ENCODE results near the gene LACTBL1.

Gene LACTBL1

DNA sequence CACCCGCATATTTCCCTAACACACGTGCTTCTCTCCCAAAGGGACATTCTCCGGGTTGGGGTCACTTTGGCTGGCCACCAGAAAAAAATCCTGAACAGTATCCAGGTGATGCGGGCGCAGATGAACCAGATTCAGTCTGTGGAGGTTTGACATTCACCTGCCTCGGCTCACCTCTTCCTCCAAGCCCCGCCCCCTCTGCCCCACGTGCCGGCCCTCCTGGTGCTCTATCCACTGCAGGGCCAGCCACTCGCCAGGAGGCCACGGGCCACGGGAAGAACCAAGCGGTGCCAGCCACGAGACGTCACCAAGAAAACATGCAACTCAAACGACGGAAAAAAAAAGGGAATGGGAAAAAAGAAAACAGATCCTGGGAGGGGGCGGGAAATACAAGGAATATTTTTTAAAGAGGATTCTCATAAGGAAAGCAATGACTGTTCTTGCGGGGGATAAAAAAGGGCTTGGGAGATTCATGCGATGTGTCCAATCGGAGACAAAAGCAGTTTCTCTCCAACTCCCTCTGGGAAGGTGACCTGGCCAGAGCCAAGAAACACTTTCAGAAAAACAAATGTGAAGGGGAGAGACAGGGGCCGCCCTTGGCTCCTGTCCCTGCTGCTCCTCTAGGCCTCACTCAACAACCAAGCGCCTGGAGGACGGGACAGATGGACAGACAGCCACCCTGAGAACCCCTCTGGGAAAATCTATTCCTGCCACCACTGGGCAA lies 59.1 kb downstream of the LACTBL1 start:
- DNase-seq (ENCODE audit: low read depth), result no peak

DNA sequence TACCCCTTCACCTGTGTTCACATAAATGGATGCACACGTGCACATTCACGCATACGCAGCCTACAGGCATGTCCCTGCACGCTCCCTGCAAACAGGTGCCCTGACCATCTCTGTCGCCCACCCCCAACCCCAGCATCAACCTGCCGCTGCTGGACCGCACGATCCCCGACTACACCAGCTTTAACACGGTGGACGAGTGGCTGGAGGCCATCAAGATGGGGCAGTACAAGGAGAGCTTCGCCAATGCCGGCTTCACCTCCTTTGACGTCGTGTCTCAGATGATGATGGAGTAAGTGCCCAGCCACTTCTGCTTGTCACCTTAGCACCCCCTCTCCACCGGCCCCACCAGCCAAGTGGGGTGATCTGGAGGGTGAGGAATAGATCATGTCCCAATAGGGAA lies 60.4 kb downstream of the LACTBL1 start:
- no peak for DNase-seq (ENCODE audit: low read depth)

DNA sequence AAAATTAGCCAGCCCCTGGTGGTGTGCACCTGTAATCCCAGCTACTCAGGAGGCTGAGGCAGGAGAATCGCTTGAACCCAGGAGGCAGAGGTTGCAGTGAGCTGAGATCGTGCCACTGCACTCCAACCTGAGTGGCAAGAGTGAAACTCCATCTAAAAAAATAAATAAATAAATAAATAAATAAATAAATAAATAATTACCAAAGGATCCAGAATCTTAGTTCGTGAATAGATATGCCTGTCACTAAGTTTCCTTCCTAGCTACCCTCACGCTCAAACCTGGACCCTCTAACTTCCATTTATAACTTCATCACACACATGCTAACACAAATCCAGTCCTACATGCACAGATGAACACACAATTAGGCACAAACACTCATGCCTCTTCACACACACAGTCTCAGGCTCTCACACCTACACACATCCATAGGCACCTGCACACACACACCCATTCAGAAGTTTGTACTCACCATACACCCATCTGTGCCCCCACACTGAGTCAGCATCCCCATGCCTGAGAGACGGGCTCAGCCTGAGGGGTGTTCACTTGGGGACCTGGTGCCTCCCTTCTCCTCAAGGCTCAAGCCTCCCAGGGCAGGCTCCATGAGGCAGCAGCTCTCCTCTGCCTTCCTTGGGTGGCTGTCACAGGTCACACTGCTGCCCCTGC lies 61.5 kb downstream of the LACTBL1 start:
- no peak for DNase-seq (ENCODE audit: low read depth)

DNA sequence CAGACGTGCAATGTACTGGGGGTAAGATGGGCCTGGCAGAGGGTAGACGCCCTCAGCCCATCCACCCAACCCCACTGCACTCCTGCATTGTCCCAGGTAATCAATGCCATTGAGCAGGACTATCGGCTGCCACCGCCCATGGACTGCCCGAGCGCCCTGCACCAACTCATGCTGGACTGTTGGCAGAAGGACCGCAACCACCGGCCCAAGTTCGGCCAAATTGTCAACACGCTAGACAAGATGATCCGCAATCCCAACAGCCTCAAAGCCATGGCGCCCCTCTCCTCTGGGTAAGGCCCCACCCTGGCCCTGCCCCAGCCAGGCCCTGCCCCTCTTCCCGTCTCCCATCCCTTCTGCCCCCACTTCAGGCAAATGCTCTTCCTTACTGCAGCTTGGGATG lies 62.4 kb downstream of the LACTBL1 start:
- no peak for DNase-seq (ENCODE audit: low read depth)

DNA sequence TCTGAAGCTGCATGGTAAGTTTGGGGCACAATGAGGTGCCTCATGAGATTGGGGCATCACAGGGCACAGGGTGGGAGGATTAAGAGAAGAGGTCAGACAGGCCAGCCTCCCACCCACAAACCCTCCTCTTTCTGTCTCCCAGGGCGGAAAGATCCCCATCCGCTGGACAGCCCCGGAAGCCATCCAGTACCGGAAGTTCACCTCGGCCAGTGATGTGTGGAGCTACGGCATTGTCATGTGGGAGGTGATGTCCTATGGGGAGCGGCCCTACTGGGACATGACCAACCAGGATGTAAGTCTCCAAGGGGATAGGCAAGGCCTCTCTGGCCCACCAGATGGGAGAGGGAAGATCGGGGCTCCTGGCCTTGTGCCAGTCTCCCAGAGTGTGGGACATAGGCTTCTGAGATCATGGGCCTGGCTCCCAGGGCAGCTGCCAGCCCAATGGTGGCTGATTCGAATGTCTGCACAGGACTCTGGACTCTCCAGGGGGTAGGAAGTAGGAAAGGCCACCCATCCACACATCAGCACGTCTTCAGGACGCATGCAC lies 63.7 kb downstream of the LACTBL1 start:
- DNase-seq (ENCODE audit: low read depth), result no peak

DNA sequence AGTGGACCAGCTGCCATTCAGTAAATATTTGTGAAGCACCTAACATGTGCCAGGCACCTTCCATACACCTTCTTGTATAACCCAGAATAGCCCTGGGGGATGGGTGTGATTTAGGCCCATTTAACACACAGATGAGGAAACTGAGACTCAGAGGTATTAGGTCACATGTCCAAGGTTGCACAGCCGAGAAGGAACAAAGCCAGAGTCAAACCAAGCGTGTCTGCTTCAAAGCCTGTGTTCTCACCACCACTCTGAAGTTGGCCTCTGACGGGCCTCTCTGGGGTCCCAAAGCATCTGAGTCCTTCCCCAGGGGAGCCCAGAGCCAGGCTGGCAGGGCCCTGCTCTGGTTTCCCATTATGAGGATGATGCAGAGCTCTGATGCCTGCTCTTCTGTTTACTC lies 65.1 kb downstream of the LACTBL1 start:
- no peak for DNase-seq (ENCODE audit: low read depth)

DNA sequence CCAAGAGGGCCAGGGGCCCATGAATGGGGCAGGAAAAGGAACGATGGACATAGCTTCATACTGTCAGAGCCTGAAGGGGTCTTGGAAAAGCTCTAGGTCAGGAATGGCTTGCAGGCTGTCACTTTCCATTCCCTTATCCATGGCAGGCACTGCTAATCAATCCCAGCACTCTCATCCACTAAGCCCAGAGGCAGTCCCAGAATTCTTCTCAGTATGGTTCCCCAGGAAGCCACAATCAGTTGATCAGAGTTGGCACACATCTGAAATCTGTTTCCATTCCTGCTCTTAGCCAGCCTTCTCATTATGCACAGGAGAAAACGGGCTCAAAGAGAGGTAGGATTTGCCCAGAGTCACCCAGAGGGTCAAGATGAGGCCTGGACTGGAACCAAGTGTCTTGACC lies 65.7 kb downstream of the LACTBL1 start:
- DNase-seq (ENCODE audit: low read depth), result no peak

DNA sequence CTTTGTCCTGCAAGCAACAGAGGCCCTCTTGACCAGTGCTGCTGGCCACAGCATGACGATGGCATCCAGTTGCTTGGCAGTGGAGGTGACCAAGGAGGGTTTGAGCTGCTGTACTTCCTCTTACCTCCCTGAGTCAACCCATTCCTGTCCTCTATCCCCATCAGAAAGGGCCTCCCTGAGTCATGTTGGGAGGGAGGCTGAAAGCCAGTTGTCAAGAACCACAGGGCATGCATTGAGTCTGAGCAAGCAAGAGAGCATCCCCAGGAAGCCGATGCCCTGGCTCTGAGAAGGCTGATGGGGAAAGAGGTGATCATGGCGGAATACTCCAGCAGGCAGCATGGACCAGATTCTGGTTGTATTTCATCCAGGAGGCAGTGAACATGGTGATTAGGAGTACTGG lies 69.6 kb downstream of the LACTBL1 start:
- no peak for DNase-seq (ENCODE audit: low read depth)
